GM18868 (cell line): Measurements from ENCODE around the gene BRK1.
"Not testable (repeated sequence)": the region's sequence is repeated elsewhere in the genome, so short reads cannot be mapped to it uniquely, and the experiment has no call there.

Source experiments
- ATAC-seq: cut with Tn5 transposase; IDR thresholded peaks from one replicate; pipeline ENCODE4 v1.9.1; 2021; ENCODE audit warnings: mild to moderate bottlenecking, moderate library complexity; ENCODE audit not compliant: unreplicated experiment

Gene BRK1

GRCh38 chr3:10176150-10176549 lies 60.7 kb downstream of the BRK1 start:
- not testable (repeated sequence) for ATAC-seq
